ENCODE data around the gene GTF2B. TPM values are rescaled to one million over a fixed set of nuclear protein-coding genes. Genes with fewer than 3 reads are reported as not detected.
A peak's percentile ranks its signal among the peaks of the same experiment; 100 is the strongest.
"Not testable (repeated sequence)": the region's sequence is repeated elsewhere in the genome, so short reads cannot be mapped to it uniquely, and the experiment has no call there.

The GTF2B gene, protein sequence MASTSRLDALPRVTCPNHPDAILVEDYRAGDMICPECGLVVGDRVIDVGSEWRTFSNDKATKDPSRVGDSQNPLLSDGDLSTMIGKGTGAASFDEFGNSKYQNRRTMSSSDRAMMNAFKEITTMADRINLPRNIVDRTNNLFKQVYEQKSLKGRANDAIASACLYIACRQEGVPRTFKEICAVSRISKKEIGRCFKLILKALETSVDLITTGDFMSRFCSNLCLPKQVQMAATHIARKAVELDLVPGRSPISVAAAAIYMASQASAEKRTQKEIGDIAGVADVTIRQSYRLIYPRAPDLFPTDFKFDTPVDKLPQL
- 10 to 100 TPM; 38.6 to 43.6 TPM for total RNA-seq

GRCh38 chr1:88891318-88891950, at the start of gene GTF2B:
TSS of gene GTF2B (minus strand) at chr1:88891567. CDS start at chr1:88891499, 68 bp downstream.
- DNase-seq: peak; percentile 96
- peaks cover 2% of the 10 kb centered on the region for H3K27me3 Mint-ChIP-seq
- H3K36me3 Mint-ChIP-seq (ENCODE audit: low read depth): peaks cover 23% of the 10 kb centered on the region
- H3K27ac Mint-ChIP-seq: peak within 1 kb of the TSS; percentile 97
- peak within 1 kb of the TSS; percentile 85 for H3K4me3 Mint-ChIP-seq
- ChIA-PET POLR2A (interaction anchor here (0.7 to 1.1 kb wide), 2 partner anchors 1083 to 1124 kb away, joined by 3 to 5 read pairs; no protein-coding TSS in a partner anchor), CTCF (interaction anchor here (1.1 kb wide), 1 partner anchor 14 kb away, joined by 6 read pairs; no protein-coding TSS in a partner anchor)
- H3K9me3 Mint-ChIP-seq: peaks cover 6% of the 10 kb centered on the region
- peaks cover 49% of the 10 kb centered on the region for H3K4me1 Mint-ChIP-seq

GRCh38 chr1:88938528-88938927, 47.2 kb upstream of the GTF2B start:
- CTCF ChIA-PET: interaction anchor here (0.6 kb wide), 1 partner anchor 52 kb away, joined by 4 read pairs; no protein-coding TSS in a partner anchor
- H3K4me3 Mint-ChIP-seq, H3K4me1 Mint-ChIP-seq, H3K9me3 Mint-ChIP-seq, H3K27ac Mint-ChIP-seq, H3K27me3 Mint-ChIP-seq, DNase-seq, POLR2A ChIA-PET: not testable (repeated sequence)
- H3K36me3 Mint-ChIP-seq (ENCODE audit: low read depth): peaks cover 62% of the 10 kb centered on the region

GRCh38 chr1:88936760-88937342, 45.5 kb upstream of the GTF2B start:
- DNase-seq: no peak
- Mint-ChIP-seq H3K36me3 (ENCODE audit: low read depth) (peaks cover 59% of the 10 kb centered on the region), H3K27ac (no peak overlapping the region), H3K27me3 (no peaks in the 10 kb centered on the region), H3K9me3 (no peaks in the 10 kb centered on the region), H3K4me3 (no peak overlapping the region), H3K4me1 (peaks cover 4% of the 10 kb centered on the region)
- ChIA-PET POLR2A (no interaction called here), CTCF (no interaction called here)

DNA sequence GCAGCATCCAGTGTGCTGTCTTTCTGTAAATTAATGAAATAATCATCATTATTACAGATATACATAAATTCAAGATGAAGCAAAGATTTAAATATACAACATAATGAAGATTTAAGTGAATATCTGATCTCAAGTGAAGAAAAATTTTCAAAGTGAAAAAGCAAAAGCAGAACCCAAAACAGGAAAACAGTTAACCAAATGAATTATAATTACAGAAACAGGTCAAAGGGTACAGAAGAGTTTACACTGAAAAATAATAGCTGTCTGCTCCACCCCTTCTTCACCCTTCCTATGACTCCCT, 44.8 kb upstream of the GTF2B start:
- ChIA-PET CTCF (no interaction called here), POLR2A (no interaction called here)
- H3K9me3 Mint-ChIP-seq: no peaks in the 10 kb centered on the region
- H3K4me1 Mint-ChIP-seq: peaks cover 4% of the 10 kb centered on the region
- H3K36me3 Mint-ChIP-seq (ENCODE audit: low read depth): peaks cover 62% of the 10 kb centered on the region
- no peak for DNase-seq
- H3K27ac Mint-ChIP-seq: no peak overlapping the region
- no peak overlapping the region for H3K4me3 Mint-ChIP-seq
- H3K27me3 Mint-ChIP-seq: no peaks in the 10 kb centered on the region

- no peak overlapping the region for H3K27ac Mint-ChIP-seq
- POLR2A ChIA-PET: no interaction called here
- H3K4me3 Mint-ChIP-seq: no peak overlapping the region
- H3K4me1 Mint-ChIP-seq: peaks cover 4% of the 10 kb centered on the region
- peaks cover 61% of the 10 kb centered on the region for H3K36me3 Mint-ChIP-seq (ENCODE audit: low read depth)
- CTCF ChIA-PET: interaction anchor here (0.6 kb wide), 1 partner anchor 232 kb away, joined by 3 read pairs; no protein-coding TSS in a partner anchor
- DNase-seq: peak; percentile 39
- no peaks in the 10 kb centered on the region for H3K9me3 Mint-ChIP-seq
- H3K27me3 Mint-ChIP-seq: no peaks in the 10 kb centered on the region
These were observed 44.3 kb upstream of the GTF2B start for GRCh38 chr1:88935522-88936222.

- H3K4me1 Mint-ChIP-seq, H3K4me3 Mint-ChIP-seq, CTCF ChIA-PET, DNase-seq, H3K27ac Mint-ChIP-seq, H3K9me3 Mint-ChIP-seq, H3K27me3 Mint-ChIP-seq, POLR2A ChIA-PET: not testable (repeated sequence)
- peaks cover 72% of the 10 kb centered on the region for H3K36me3 Mint-ChIP-seq (ENCODE audit: low read depth)
These were observed 38.8 kb upstream of the GTF2B start for GRCh38 chr1:88930176-88930575.

- Mint-ChIP-seq H3K27me3 (no peaks in the 10 kb centered on the region), H3K27ac (no peak overlapping the region), H3K36me3 (ENCODE audit: low read depth) (peaks cover 90% of the 10 kb centered on the region), H3K4me3 (no peak overlapping the region), H3K4me1 (no peaks in the 10 kb centered on the region), H3K9me3 (peaks cover 27% of the 10 kb centered on the region)
- ChIA-PET CTCF (no interaction called here), POLR2A (no interaction called here)
- DNase-seq: no peak
These were observed 31.9 kb upstream of the GTF2B start for GRCh38 chr1:88923224-88923623.

GRCh38 chr1:88922214-88922613, 30.8 kb upstream of the GTF2B start:
- peaks cover 1% of the 10 kb centered on the region for H3K4me1 Mint-ChIP-seq
- H3K4me3 Mint-ChIP-seq: no peak overlapping the region
- H3K27me3 Mint-ChIP-seq: no peaks in the 10 kb centered on the region
- POLR2A ChIA-PET: no interaction called here
- peaks cover 36% of the 10 kb centered on the region for H3K9me3 Mint-ChIP-seq
- CTCF ChIA-PET: interaction anchor here (0.6 to 0.9 kb wide), 2 partner anchors 9 to 186 kb away, joined by 3 to 4 read pairs; no protein-coding TSS in a partner anchor
- no peak overlapping the region for H3K27ac Mint-ChIP-seq
- peaks cover 92% of the 10 kb centered on the region for H3K36me3 Mint-ChIP-seq (ENCODE audit: low read depth)
- no peak for DNase-seq

GRCh38 chr1:88920845-88921244, 29.5 kb upstream of the GTF2B start:
- peaks cover 94% of the 10 kb centered on the region for H3K36me3 Mint-ChIP-seq (ENCODE audit: low read depth)
- peaks cover 12% of the 10 kb centered on the region for H3K4me1 Mint-ChIP-seq

GRCh38 chr1:88917321-88918025, 26.1 kb upstream of the GTF2B start:
- Mint-ChIP-seq H3K4me1 (peaks cover 12% of the 10 kb centered on the region), H3K27me3 (no peaks in the 10 kb centered on the region), H3K4me3 (no peak overlapping the region), H3K9me3 (peaks cover 42% of the 10 kb centered on the region), H3K36me3 (ENCODE audit: low read depth) (peaks cover 67% of the 10 kb centered on the region), H3K27ac (no peak overlapping the region)
- ChIA-PET CTCF (no interaction called here), POLR2A (no interaction called here)
- no peak for DNase-seq

More at GRCh38 chr1:88920845-88921244, 29.5 kb upstream of the GTF2B start:
- CTCF ChIA-PET: no interaction called here
- H3K9me3 Mint-ChIP-seq: peaks cover 40% of the 10 kb centered on the region
- no peak for DNase-seq
- no peak overlapping the region for H3K27ac Mint-ChIP-seq
- POLR2A ChIA-PET: no interaction called here
- H3K4me3 Mint-ChIP-seq: no peak overlapping the region
- H3K27me3 Mint-ChIP-seq: no peaks in the 10 kb centered on the region

GRCh38 chr1:88916883-88917282, 25.5 kb upstream of the GTF2B start:
- Mint-ChIP-seq H3K27me3 (no peaks in the 10 kb centered on the region), H3K4me1 (peaks cover 15% of the 10 kb centered on the region), H3K9me3 (peaks cover 45% of the 10 kb centered on the region), H3K36me3 (ENCODE audit: low read depth) (peaks cover 63% of the 10 kb centered on the region), H3K4me3 (no peak overlapping the region), H3K27ac (peak overlapping the region; percentile 16)
- no peak for DNase-seq
- ChIA-PET CTCF (no interaction called here), POLR2A (no interaction called here)

DNA sequence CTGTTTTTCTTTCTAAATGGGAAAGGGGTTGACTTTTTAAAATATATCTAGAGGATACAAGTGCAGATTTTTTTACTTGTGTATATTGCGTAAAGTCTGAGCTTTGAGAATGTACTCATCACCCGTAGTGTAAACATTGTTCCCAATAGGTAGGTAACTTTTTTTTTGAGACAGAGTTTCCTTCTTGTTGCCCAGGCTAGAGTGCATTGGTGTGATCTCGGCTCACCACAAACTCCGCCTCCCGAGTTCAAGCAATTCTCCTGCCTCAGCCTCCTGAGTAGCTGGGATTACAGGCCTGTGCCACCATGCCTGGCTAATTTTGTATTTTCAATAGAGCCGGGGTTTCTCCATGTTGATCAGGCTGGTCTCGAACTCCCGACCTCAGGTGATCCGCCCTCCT, 20.4 kb upstream of the GTF2B start:
- POLR2A ChIA-PET, H3K4me3 Mint-ChIP-seq: not testable (repeated sequence)

More for the DNA sequence above, 20.4 kb upstream of the GTF2B start:
- peaks cover 25% of the 10 kb centered on the region for H3K4me1 Mint-ChIP-seq
- CTCF ChIA-PET, H3K27ac Mint-ChIP-seq, DNase-seq, H3K27me3 Mint-ChIP-seq: not testable (repeated sequence)
- H3K36me3 Mint-ChIP-seq (ENCODE audit: low read depth): peaks cover 19% of the 10 kb centered on the region
- peaks cover 19% of the 10 kb centered on the region for H3K9me3 Mint-ChIP-seq
